ENCODE data around the gene UTS2B. TPM values are rescaled to one million over a fixed set of nuclear protein-coding genes. Genes with fewer than 3 reads are reported as not detected.
A peak's percentile ranks its signal among the peaks of the same experiment; 100 is the strongest.

Gene UTS2B
- total and polyA plus RNA-seq, 10 of the 15 experiments (the other 5 are each of a cell fraction or from before 2014, with no cell fraction given) = 0.15 to 0.72 (median 0.44) TPM

DNA sequence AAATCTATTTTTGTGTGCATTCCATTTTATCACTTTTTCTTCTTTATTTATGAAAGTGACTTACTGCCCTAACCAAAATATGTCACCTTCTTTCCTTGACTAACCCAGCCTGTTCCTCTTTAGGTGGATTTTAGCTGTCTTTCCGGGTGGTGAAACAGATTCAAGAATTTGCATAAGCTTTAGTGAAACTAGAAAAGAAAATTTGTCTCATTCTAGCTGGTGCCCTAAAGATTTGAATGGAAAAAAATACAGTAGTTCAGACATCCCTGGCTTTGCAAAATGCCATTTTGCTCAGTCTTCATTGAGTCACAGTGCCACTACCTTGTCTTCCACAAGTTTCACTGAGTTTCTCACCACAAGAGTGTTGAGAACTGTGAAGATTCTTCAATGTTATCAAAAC lies 29.3 kb downstream of the UTS2B start (continued):
- TF ChIP-seq, protein P1, sequence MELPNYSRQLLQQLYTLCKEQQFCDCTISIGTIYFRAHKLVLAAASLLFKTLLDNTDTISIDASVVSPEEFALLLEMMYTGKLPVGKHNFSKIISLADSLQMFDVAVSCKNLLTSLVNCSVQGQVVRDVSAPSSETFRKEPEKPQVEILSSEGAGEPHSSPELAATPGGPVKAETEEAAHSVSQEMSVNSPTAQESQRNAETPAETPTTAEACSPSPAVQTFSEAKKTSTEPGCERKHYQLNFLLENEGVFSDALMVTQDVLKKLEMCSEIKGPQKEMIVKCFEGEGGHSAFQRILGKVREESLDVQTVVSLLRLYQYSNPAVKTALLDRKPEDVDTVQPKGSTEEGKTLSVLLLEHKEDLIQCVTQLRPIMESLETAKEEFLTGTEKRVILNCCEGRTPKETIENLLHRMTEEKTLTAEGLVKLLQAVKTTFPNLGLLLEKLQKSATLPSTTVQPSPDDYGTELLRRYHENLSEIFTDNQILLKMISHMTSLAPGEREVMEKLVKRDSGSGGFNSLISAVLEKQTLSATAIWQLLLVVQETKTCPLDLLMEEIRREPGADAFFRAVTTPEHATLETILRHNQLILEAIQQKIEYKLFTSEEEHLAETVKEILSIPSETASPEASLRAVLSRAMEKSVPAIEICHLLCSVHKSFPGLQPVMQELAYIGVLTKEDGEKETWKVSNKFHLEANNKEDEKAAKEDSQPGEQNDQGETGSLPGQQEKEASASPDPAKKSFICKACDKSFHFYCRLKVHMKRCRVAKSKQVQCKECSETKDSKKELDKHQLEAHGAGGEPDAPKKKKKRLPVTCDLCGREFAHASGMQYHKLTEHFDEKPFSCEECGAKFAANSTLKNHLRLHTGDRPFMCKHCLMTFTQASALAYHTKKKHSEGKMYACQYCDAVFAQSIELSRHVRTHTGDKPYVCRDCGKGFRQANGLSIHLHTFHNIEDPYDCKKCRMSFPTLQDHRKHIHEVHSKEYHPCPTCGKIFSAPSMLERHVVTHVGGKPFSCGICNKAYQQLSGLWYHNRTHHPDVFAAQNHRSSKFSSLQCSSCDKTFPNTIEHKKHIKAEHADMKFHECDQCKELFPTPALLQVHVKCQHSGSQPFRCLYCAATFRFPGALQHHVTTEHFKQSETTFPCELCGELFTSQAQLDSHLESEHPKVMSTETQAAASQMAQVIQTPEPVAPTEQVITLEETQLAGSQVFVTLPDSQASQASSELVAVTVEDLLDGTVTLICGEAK (IDR thresholded peaks at IDR 0.05; ENCODE audit: borderline replicate concordance) = no peak
- TF ChIP-seq, protein P2, sequence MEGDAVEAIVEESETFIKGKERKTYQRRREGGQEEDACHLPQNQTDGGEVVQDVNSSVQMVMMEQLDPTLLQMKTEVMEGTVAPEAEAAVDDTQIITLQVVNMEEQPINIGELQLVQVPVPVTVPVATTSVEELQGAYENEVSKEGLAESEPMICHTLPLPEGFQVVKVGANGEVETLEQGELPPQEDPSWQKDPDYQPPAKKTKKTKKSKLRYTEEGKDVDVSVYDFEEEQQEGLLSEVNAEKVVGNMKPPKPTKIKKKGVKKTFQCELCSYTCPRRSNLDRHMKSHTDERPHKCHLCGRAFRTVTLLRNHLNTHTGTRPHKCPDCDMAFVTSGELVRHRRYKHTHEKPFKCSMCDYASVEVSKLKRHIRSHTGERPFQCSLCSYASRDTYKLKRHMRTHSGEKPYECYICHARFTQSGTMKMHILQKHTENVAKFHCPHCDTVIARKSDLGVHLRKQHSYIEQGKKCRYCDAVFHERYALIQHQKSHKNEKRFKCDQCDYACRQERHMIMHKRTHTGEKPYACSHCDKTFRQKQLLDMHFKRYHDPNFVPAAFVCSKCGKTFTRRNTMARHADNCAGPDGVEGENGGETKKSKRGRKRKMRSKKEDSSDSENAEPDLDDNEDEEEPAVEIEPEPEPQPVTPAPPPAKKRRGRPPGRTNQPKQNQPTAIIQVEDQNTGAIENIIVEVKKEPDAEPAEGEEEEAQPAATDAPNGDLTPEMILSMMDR (IDR thresholded peaks at IDR 0.05 in 2 of 3, conservative IDR thresholded peaks at IDR 0.05 in 1 of 3; ENCODE audit: control insufficient read depth in 2 of 3, extremely low read depth in 1 of 3, insufficient read depth in 1 of 3, low read depth in 3 of 3, low read length in 3 of 3) = no peak
- no peak for TF ChIP-seq NR2F1 (conservative IDR thresholded peaks at IDR 0.05)
- TF ChIP-seq MEF2A (IDR thresholded peaks at IDR 0.05; ENCODE audit: insufficient read depth, low read depth, low read length) = no peak
- TF ChIP-seq EGR1 (IDR thresholded peaks at IDR 0.05; ENCODE audit: borderline replicate concordance in 1 of 2, low read depth in 2 of 2, low read length in 2 of 2) = no peak
- peak; percentile 89 for TF ChIP-seq POU2F2 (IDR thresholded peaks at IDR 0.05; ENCODE audit: borderline replicate concordance, low read depth, low read length)
- no peak for TF ChIP-seq HCFC1 (IDR thresholded peaks at IDR 0.05; ENCODE audit: low read length)
- TF ChIP-seq, protein P3, sequence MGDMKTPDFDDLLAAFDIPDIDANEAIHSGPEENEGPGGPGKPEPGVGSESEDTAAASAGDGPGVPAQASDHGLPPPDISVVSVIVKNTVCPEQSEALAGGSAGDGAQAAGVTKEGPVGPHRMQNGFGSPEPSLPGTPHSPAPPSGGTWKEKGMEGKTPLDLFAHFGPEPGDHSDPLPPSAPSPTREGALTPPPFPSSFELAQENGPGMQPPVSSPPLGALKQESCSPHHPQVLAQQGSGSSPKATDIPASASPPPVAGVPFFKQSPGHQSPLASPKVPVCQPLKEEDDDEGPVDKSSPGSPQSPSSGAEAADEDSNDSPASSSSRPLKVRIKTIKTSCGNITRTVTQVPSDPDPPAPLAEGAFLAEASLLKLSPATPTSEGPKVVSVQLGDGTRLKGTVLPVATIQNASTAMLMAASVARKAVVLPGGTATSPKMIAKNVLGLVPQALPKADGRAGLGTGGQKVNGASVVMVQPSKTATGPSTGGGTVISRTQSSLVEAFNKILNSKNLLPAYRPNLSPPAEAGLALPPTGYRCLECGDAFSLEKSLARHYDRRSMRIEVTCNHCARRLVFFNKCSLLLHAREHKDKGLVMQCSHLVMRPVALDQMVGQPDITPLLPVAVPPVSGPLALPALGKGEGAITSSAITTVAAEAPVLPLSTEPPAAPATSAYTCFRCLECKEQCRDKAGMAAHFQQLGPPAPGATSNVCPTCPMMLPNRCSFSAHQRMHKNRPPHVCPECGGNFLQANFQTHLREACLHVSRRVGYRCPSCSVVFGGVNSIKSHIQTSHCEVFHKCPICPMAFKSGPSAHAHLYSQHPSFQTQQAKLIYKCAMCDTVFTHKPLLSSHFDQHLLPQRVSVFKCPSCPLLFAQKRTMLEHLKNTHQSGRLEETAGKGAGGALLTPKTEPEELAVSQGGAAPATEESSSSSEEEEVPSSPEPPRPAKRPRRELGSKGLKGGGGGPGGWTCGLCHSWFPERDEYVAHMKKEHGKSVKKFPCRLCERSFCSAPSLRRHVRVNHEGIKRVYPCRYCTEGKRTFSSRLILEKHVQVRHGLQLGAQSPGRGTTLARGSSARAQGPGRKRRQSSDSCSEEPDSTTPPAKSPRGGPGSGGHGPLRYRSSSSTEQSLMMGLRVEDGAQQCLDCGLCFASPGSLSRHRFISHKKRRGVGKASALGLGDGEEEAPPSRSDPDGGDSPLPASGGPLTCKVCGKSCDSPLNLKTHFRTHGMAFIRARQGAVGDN (IDR thresholded peaks at IDR 0.05) = no peak
- TF ChIP-seq CBX3 (IDR thresholded peaks at IDR 0.05; ENCODE audit: borderline replicate concordance, low read depth) = no peak
- TF ChIP-seq BMI1 (IDR thresholded peaks at IDR 0.05; ENCODE audit: borderline replicate concordance) = no peak
- TF ChIP-seq TCF12 (IDR thresholded peaks at IDR 0.05; ENCODE audit: low read depth, low read length) = no peak
- no peak for TF ChIP-seq CHD4 (IDR thresholded peaks at IDR 0.05)
- no peak for TF ChIP-seq SMAD5 (IDR thresholded peaks at IDR 0.05; ENCODE audit: low read depth)
- no peak for TF ChIP-seq ZNF274 (IDR thresholded peaks at IDR 0.05; ENCODE audit: insufficient read depth, insufficient read length)
- TF ChIP-seq SPI1 (IDR thresholded peaks at IDR 0.05; ENCODE audit: borderline replicate concordance, insufficient read depth, low read depth, low read length) = peak; percentile 73
- TF ChIP-seq ESRRA (IDR thresholded peaks at IDR 0.05; ENCODE audit: low read length) = no peak
- no peak for TF ChIP-seq CREM (IDR thresholded peaks at IDR 0.05; ENCODE audit: low read depth)
- no peak for TF ChIP-seq YY1 (IDR thresholded peaks at IDR 0.05; ENCODE audit: low read depth, low read length)
- no peak for TF ChIP-seq MYB (IDR thresholded peaks at IDR 0.05; ENCODE audit: borderline replicate concordance, low read depth, low read length)
- no peak for TF ChIP-seq PML (IDR thresholded peaks at IDR 0.05; ENCODE audit: low read length)
- TF ChIP-seq ZSCAN29 (IDR thresholded peaks at IDR 0.05) = no peak
- no peak for TF ChIP-seq RB1 (IDR thresholded peaks at IDR 0.05; ENCODE audit: borderline replicate concordance)
- TF ChIP-seq, protein P4, sequence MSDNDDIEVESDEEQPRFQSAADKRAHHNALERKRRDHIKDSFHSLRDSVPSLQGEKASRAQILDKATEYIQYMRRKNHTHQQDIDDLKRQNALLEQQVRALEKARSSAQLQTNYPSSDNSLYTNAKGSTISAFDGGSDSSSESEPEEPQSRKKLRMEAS (IDR thresholded peaks at IDR 0.05; ENCODE audit: low read depth, low read length) = no peak
